ENCODE results near the gene IARS2. TPM values are rescaled to one million over a fixed set of nuclear protein-coding genes. Genes with fewer than 3 reads are reported as not detected.

Gene IARS2
- total RNA-seq, 4 donors from 2014 or later: 86.1 to 100 (median 90.8) TPM

DNA sequence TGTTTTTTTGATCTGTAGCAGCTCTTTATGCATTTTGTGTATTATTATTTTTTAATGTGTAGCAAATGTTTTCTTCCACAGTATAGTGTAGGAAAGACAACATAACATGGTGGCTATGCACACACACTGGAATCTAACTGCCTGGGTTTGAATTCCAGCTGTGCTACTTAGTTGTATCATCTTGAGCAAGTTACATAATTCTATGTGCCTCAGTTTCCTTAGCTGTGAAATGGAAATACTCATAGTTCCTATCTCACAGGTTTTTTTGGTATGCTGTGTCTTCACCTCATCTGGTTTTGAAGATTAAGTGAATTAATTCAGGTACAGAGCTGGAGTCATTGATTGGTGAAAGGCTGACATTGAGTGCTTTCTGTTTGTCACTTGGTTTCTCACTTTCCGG is 1.2 kb upstream of the IARS2 start:
- TF ChIP-seq, protein P1, sequence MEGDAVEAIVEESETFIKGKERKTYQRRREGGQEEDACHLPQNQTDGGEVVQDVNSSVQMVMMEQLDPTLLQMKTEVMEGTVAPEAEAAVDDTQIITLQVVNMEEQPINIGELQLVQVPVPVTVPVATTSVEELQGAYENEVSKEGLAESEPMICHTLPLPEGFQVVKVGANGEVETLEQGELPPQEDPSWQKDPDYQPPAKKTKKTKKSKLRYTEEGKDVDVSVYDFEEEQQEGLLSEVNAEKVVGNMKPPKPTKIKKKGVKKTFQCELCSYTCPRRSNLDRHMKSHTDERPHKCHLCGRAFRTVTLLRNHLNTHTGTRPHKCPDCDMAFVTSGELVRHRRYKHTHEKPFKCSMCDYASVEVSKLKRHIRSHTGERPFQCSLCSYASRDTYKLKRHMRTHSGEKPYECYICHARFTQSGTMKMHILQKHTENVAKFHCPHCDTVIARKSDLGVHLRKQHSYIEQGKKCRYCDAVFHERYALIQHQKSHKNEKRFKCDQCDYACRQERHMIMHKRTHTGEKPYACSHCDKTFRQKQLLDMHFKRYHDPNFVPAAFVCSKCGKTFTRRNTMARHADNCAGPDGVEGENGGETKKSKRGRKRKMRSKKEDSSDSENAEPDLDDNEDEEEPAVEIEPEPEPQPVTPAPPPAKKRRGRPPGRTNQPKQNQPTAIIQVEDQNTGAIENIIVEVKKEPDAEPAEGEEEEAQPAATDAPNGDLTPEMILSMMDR (IDR thresholded peaks at IDR 0.05; ENCODE audit: low read depth): no peak

DNA sequence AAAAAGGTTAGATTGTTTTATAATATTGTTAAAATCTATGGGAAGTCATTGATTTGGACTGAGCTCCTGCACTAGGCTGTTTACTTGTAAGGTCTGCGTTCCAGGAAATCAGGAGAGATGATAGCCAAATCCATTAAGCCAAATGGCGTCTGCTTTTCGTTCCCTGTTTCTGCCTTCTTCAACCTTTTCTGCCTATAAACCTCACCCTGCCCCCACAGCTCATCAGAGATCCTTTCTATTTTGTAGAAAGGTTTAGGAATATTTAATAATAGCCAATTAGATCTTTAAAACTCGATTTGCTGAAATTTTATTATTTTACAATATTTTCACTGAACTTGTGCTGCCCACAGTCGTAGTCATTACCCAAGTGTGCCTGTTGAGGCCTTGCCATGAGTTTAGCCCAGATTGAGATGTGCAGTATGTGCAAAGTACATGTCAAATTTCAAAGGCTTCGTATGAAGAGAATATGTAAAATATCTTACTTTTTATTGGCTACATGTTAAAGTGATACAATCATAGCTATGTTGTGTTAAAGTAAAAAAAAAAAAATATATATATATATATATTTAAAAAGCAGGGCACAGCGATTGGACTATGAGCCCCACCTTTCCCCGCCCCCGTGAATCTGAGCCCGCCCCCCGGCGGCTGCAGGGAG is 444 bp upstream of the IARS2 start:
- TF ChIP-seq, protein P1 (IDR thresholded peaks at IDR 0.05; ENCODE audit: low read depth): no peak

DNA sequence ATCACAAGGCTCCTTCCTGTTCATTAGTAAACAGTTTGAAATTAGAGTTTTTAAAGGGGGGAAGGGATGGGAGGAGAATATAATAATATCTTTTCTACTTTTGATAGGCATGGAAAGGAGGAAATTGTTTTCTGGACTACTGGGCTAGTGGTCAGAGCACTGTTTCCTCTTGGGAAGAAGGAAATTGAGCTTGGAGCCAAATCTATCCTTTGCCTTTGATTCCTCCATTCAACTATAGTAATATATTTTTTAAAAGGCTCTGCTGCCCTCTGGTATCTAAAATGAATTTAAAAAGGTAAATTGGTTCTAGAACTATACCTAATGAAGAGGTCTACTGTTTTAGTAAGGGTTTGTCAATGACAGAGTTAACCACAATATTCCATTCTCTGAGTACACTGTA is 5.9 kb downstream of the IARS2 start:
- TF ChIP-seq, protein P1 (IDR thresholded peaks at IDR 0.05; ENCODE audit: low read depth): no peak

DNA sequence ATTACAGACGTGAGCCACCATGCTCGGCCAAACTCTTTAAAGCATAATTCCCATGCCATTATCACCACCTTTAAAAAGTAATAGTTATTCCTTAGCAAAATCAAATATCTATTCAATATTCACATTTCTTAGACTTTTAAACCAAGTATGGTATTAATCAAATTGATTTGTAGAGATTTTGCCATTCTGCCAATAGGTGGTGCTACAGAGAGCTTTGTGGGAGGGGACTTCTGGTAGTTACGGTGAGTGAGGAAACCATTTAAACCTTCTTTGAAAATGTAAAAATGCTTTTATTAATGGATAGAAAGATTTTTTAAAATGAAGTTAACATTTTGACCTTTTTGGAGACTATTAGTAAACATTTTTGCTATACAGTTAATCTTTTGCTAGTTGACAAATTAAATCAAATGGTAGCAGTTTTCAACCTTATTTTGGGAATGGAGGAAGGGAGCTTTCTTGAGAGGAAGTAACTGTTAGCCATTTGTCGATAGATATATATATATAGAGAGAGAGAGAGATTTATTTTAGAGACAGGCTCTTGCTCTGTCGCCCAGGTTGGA is 19.3 kb downstream of the IARS2 start:
- TF ChIP-seq, protein P1 (IDR thresholded peaks at IDR 0.05; ENCODE audit: low read depth): no peak

DNA sequence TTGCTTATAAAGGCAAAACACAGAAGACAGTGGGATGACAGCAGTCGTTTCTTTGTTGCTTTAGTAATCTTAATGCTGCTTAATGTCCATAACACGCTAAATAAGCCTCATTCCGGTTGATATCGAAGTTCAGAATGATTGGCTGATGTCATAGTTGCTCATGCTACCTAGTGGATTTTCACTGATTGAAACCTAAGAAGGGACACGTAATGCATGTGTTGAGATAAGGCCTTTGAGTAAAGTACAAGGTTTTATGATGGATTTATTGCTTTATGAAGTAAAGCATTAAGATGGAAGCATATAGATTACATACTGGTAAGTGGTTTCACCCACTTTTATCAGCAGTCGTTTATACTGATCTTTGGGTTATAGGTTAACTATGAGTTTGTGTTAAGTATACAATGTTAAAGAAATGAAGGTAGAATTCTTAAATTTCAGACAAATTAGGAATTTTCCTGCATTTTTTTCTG is 25.1 kb downstream of the IARS2 start:
- TF ChIP-seq, protein P1 (IDR thresholded peaks at IDR 0.05; ENCODE audit: low read depth): no peak

DNA sequence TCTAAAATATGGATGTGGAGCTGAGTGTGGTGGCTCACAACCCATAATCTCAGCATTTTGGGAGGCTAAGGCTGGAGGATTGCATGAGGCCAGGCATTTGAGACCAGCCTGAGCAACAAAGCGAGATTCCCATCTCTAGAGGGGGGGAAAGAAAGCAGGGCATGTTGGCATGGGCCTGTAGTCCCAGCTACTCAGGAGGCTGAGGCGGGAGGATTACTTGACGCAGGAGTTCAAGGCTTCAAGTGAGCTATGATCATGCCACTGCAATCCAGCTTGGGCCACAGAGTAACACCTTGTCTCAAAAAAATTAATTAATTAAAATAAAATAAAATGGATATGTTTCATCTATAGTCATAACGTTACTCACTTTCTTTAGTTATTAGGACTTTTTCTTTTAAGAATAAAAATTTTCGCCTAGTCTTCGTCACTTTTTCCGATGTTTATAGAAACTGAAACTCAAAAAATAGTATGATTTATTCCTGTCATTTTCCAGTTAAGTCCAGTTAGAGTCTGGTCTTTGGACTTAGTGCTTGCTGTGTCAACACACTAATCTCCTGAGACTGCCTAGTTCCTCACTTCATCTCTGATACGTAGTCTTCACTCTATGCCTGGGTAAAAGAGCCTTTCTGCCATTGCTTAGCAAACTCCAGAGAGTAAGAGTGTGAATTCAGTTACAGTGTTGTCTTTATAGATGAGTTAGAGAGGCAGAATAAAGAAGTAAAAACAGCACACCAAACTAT is 28.0 kb downstream of the IARS2 start:
- TF ChIP-seq, protein P1 (IDR thresholded peaks at IDR 0.05; ENCODE audit: low read depth): no peak

DNA sequence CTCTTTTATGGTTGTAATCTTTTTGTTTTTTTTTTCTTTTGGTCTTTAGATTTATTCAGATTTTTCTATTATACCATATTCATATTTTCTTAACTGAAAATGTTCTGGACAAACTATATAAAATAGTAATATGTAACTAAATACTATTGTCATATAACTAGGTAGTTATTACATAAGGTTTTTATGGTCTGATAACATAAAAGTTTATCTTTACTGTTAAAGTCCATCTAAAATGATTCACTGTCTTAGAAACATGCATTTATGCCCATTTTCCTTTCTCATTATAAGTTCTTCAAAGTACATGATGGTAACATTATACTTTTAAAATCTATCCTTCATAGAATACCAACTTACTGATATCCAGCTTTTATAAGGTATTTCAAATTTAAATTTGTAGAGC is 29.1 kb downstream of the IARS2 start:
- TF ChIP-seq, protein P1 (IDR thresholded peaks at IDR 0.05; ENCODE audit: low read depth): no peak

Data from subcutaneous adipose tissue (tissue), 4 donors.